AG04450 (cell line): ENCODE measurements around the gene CRACR2B. TPM values are rescaled to one million over a fixed set of nuclear protein-coding genes. Genes with fewer than 3 reads are reported as not detected.

ENCODE experiments used
- CTCF ChIA-PET: fragments of 300-600, 350-600 bp; formaldehyde crosslinking; extraction: SDS; loops from one replicate; lab custom pipeline; 2022; ENCODE audit warnings: antibody characterized with exemption, inconsistent platforms; lab: Charles Lee
- POLR2A ChIA-PET: fragments of 350-600 bp; formaldehyde crosslinking; extraction: SDS; loops from one replicate; lab custom pipeline; 2021; ENCODE audit warnings: antibody characterized with exemption, inconsistent platforms; lab: Yijun Ruan, JAX
- DNase-seq: peaks from one replicate; pipeline ENCODE4 v3.0.0-alpha.2; 2011; ENCODE audit warnings: low read depth, low spot score
- H3K27ac ChIP-seq: one replicate; pipeline ENCODE4 v1.5.1; 2012; ENCODE audit warnings: low read depth, low read length, control low read depth
- H3K27me3 ChIP-seq: one replicate; pipeline ENCODE4 v1.6.0; 2012; ENCODE audit warnings: low read length; ENCODE audit not compliant: control insufficient read depth, insufficient read depth
- H3K4me3 ChIP-seq: 2 replicates; pipeline ENCODE4 v1.5.1; 2011; ENCODE audit warnings: mild to moderate bottlenecking, low read depth, low read length, control low read depth
- H3K9me3 ChIP-seq: 2 replicates; pipeline ENCODE4 v1.5.1; 2012; ENCODE audit warnings: low read length; ENCODE audit not compliant: control insufficient read depth, insufficient read depth
- CTCF ChIP-seq: IDR thresholded peaks from 2 replicates; pipeline ENCODE4 v1.5.1; 2011; ENCODE audit warnings: low read depth, low read length, control low read depth, inconsistent platforms
- polyA plus RNA-seq: library from polyadenylated mRNA; depleted of rRNA; stranded (reverse); fragments of >200 nt; gene quantifications from 2 replicates; pipeline ENCODE4 v1.2.3, GENCODE V29; 2011

CRACR2B gene
- polyA plus RNA-seq, 1 experiment = 0.26 TPM

GRCh38 chr11:799641-800316, 27.9 kb upstream of the CRACR2B start:
- no peak for TF ChIP-seq CTCF

GRCh38 chr11:800473-800872, 27.2 kb upstream of the CRACR2B start:
- POLR2A ChIA-PET = no interaction called here
- CTCF ChIA-PET = no interaction called here
- TF ChIP-seq CTCF = no peak

More at GRCh38 chr11:799641-800316, 27.9 kb upstream of the CRACR2B start:
- Histone ChIP-seq H3K4me3 (no peak overlapping the region), H3K27ac (no peak overlapping the region), H3K27me3 (no peaks in the 10 kb centered on the region), H3K9me3 (peaks cover 3% of the 10 kb centered on the region; the same call in 1 of the 2 replicates)
- CTCF ChIA-PET = interaction anchor here (0.6 kb wide), 1 partner anchor 20 kb away, joined by 3 read pairs; no protein-coding TSS in a partner anchor
- DNase-seq = no peak
- POLR2A ChIA-PET = no interaction called here

GRCh38 chr11:801097-801780, 26.5 kb upstream of the CRACR2B start:
- no peak for TF ChIP-seq CTCF
- DNase-seq = no peak
- no peaks in the 10 kb centered on the region for H3K27me3 ChIP-seq
- peaks cover 3% of the 10 kb centered on the region; the same call in 1 of the 2 replicates for H3K9me3 ChIP-seq
- no peak overlapping the region for H3K27ac ChIP-seq
- ChIA-PET POLR2A (no interaction called here), CTCF (no interaction called here)
- H3K4me3 ChIP-seq = no peak overlapping the region

More at GRCh38 chr11:800473-800872, 27.2 kb upstream of the CRACR2B start:
- H3K4me3 ChIP-seq = no peak overlapping the region
- no peak overlapping the region for H3K27ac ChIP-seq
- H3K27me3 ChIP-seq = no peaks in the 10 kb centered on the region
- peaks cover 3% of the 10 kb centered on the region; the same call in 1 of the 2 replicates for H3K9me3 ChIP-seq
- DNase-seq = no peak

GRCh38 chr11:802018-802617, 25.6 kb upstream of the CRACR2B start:
- peaks cover 3% of the 10 kb centered on the region; the same call in 1 of the 2 replicates for H3K9me3 ChIP-seq
- CTCF ChIA-PET = no interaction called here

More at GRCh38 chr11:802018-802617, 25.6 kb upstream of the CRACR2B start:
- TF ChIP-seq CTCF = no peak
- Histone ChIP-seq H3K27me3 (no peaks in the 10 kb centered on the region), H3K4me3 (no peak overlapping the region), H3K27ac (no peak overlapping the region)
- POLR2A ChIA-PET = no interaction called here
- no peak for DNase-seq
